SIG-M5 (cell line): ENCODE results near the gene PSTPIP1.
"Not testable (repeated sequence)": the region's sequence is repeated elsewhere in the genome, so short reads cannot be mapped to it uniquely, and the experiment has no call there.

Experiments
- DNase-seq: peaks from one replicate; lab custom pipeline; 2025; lab: John Stamatoyannopoulos, UW

PSTPIP1 gene

GRCh38 chr15:76994971-76995945, at the start of gene PSTPIP1:
Gene PSTPIP1 (plus strand): TSS chr15:76995126. CDS start chr15:76995574, 448 bp downstream.
- peak; percentile 12 for DNase-seq

- no peak for DNase-seq
Observed at GRCh38 chr15:76945494-76946093, 49.3 kb upstream of the PSTPIP1 start.

- DNase-seq, result no peak
Observed at GRCh38 chr15:76947454-76947853, 47.5 kb upstream of the PSTPIP1 start.

- no peak for DNase-seq
Observed at GRCh38 chr15:76951220-76951619, 43.7 kb upstream of the PSTPIP1 start.

- no peak for DNase-seq
Observed at GRCh38 chr15:76953913-76954312, 41.0 kb upstream of the PSTPIP1 start.

DNA sequence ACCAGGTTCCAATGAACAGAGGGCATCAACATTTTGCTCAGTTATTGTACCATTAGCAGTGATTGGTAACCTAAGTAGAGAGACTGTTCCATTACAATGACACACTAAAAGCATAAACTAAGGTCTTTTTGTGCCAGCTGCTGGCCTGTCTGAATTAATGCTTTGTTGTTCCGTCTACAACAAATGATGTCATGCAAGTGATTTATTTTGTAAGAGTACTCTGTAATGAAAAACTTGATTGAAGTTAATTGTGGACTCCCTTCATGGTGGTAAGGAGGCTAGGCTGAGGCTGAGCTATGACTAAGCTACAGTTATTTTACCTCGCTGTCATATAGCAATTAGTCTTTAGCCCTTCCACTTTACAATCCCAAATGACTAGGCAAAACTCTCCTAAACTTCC, 40.2 kb upstream of the PSTPIP1 start:
- DNase-seq, result no peak

DNA sequence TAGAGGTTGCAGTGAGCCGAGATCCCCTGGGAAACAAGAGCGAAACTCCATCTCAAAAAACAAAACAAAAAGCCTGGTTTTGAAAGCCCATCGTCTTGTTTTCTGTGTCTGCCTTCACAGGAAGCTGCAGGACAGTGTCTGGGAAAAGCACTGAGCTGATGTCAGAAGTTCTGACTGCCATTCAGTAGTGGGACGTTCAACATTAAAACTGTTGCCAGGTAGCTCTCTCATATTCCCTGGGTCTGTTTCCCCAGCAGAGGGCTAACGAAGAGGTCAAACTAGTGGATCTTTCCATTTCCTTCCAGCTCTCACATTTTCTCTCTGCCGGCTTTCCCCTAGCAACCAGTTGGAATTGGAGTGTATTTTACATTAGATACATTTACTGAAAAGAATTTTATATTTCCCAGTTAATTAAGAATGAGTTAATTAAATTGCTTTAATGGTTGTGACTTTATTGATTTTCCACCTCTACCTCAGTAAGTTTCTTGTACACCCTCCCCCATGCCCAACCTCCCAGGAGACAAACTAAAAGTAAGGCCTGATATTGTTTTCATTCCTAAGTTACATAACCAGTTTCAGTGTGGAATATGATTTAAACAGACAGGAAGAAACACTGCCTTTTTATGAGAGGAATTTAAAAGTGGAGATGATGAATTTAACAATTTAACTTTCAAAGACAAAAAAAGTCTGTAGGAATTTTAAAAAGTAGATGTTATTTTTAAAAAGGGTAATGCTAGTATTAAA, 33.5 kb upstream of the PSTPIP1 start:
- no peak for DNase-seq

- DNase-seq, result no peak
Observed at GRCh38 chr15:76962337-76963013, 32.5 kb upstream of the PSTPIP1 start.

GRCh38 chr15:76963596-76963995, 31.3 kb upstream of the PSTPIP1 start:
- no peak for DNase-seq

DNA sequence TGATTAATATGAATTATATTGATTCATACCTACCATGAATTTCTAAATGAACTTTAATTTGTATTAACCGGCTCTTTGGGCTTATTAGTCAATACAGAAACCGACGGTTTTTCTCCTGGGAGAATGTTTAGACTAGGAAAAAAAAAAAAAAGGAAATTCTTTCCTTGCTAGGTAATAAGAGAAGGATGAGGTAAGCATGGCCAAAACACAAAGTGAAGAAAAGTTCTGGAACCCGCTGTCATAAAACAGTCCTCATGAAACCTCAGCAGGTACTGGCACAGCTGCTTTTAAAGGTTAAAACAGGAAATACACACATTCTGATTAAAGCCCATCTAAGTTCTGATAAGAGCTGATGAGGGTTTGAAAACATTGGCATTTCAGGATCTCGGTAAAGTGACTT, 30.8 kb upstream of the PSTPIP1 start:
- DNase-seq, result no peak

DNA sequence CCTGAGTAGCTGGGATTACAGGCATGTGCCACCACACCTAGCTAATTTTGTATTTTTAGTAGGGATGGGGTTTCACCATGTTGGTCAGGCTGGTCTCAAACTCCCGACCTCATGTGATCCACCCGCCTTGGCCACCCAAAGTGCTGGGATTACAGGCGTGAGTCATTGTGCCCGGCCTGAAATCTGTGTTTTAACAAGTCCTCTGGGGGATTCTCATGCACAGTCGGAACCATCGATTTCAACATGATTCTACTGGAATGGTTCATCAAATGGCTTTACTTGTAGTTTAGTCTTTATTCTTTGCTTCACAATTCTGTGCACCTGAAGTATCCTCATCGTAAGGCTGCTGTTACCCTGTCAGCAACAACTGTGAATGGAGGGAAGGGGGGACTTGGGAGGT, 28.9 kb upstream of the PSTPIP1 start:
- DNase-seq, result not testable (repeated sequence)

DNA sequence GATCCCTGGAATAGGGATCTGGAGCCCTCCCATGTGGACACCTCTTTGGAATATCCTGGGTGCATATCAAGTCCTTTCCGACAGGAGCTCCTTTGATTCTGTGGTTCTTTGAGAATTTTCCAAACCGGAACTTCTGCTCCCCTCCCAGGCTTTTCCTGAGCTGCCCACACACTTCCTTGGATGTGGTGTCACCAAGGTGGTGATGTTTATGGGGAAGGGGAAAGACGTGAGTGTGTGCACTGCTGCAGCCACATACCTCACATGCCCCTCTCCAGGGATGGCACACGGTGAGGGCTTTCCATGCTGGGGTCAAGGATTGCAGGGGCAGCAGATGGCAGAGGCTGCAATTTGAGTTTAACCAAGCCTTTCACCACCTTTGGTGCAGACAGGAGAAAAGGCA, 27.9 kb upstream of the PSTPIP1 start:
- no peak for DNase-seq

DNA sequence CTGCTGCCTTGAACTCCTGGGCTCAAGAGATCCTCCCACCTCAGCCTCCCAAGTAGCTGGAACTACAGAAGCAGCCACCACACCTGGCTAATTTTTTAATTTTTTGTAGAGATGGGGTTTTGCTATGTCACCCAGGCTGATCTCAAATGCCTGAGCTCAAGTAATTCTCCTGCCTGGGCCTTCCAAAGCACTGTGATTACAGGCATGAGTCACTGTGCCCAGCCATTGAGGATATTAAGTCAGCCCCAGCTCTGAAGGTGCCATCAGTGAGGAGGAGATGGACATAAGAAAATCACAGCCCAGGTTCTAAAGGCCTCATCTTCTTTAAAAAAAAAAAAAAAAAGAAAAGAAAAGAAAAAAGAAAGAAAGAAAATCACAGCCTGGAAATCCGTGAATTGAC, 26.6 kb upstream of the PSTPIP1 start:
- no peak for DNase-seq

DNA sequence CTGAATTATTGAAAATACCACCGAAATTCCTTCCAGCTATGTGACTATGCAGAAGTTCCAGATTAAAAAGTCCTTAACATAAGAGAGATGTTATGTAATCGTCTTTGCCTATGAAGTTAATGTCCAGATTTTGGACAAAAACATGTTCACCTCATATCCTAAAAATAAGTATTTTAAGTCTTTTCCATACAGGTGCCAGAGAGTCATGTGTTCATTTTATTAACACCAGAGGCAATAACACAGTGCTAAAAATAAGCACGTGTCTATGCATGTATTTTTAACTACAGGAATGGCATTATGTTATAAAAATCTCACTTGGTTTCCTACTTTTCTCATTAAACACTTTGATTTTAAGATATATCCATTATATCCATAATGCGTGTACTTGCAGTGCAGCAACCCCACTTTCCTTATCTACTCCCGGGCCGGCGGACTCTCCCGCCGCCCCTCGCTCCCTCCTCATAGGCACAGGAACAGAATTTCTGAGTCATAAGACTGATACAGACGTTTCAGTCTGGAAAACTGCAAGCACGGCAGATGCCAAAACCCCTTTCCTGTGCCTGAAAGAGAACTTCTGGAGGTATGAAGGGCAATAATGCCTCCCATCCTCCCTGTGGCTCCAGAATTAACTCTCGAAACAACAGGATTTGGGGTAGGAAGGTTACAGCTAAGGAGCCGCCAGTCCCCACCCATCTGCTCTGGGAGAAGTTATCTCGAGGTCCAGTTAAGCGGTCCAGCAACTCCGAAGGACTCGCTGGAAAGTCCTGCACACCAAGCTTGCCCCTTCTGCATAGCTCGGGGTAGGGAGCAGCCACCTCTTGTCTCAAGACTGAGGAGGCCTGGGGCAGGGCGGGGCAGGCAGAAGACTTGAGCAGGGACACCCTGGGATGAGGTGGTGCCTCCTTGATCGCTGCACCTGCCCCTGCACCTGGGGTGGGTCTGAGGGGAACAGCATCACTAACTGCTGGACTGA, 22.3 kb upstream of the PSTPIP1 start:
- no peak for DNase-seq

GRCh38 chr15:76973362-76973743, 21.6 kb upstream of the PSTPIP1 start:
- DNase-seq, result no peak

DNA sequence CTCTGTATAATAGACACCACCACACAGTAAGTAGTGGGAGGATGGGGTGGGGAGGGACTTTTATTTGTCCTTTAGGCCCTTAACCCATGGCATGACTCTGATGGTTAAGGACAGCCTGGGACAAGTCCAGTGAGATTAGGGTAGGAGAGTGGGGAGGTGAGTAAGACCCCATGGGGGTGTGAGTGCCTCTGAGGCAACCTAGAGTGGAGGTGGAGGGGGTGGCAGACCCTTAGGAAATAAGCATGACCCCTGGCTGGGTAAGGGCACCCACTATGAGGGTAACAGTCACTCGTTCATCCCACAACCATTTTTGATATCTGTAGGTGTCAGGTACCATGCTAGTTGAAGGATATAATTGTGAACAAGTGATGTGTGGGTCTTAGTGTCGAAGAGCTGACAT, 21.0 kb upstream of the PSTPIP1 start:
- no peak for DNase-seq

DNA sequence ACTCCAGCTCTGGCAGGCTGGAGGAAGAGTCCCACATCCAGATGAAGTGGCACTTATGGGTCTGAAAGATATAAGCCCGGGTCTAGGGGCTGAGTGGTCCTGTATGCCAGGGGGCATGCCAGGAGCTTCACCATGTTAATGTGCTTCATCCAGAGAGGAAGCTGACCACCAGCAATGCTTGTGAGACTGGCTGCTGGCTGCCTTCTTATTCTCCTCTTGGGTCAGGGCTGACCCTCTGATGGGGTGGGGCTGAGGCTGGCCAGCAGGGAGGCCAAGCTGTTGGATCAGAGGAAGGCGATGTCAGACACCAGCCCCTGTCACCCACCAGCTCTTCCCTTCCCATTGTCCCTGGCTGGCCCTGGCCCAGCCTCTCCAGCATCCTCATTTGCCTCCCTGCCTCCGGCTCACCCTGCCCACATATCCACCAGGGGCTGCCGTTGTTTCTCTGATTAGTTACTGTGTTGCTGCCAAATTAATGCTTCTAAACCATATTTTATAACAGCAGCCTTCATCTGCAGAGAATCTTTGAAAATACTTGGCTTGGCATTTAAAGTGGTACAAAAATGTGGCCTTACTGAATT, 20.4 kb upstream of the PSTPIP1 start:
- no peak for DNase-seq

- DNase-seq, result no peak
Observed at GRCh38 chr15:76976141-76976540, 18.8 kb upstream of the PSTPIP1 start.

GRCh38 chr15:76976572-76977270, 18.2 kb upstream of the PSTPIP1 start:
- no peak for DNase-seq
